ENCODE data around the gene DUSP5.
A peak's percentile ranks its signal among the peaks of the same experiment; 100 is the strongest.

DUSP5 gene

GRCh38 chr10:110483633-110484032, 14.1 kb upstream of the DUSP5 start:
- DNase-seq: no peak

- DNase-seq: no peak
Measured at GRCh38 chr10:110485541-110485940, 12.2 kb upstream of the DUSP5 start.

- no peak for DNase-seq
Measured at GRCh38 chr10:110486680-110487410, 10.9 kb upstream of the DUSP5 start.

GRCh38 chr10:110487411-110488331, 10.0 kb upstream of the DUSP5 start:
- DNase-seq: no peak

GRCh38 chr10:110488332-110488681, 9.4 kb upstream of the DUSP5 start:
- no peak for DNase-seq

GRCh38 chr10:110488940-110489339, 8.8 kb upstream of the DUSP5 start:
- DNase-seq: no peak

- DNase-seq: no peak
Measured at GRCh38 chr10:110490640-110491039, 7.1 kb upstream of the DUSP5 start.

GRCh38 chr10:110491346-110491745, 6.4 kb upstream of the DUSP5 start:
- no peak for DNase-seq

GRCh38 chr10:110492069-110492822, 5.5 kb upstream of the DUSP5 start:
- DNase-seq: no peak

- no peak for DNase-seq
Measured at GRCh38 chr10:110493832-110494426, 3.8 kb upstream of the DUSP5 start.

- DNase-seq: no peak
Measured at GRCh38 chr10:110494532-110494931, 3.2 kb upstream of the DUSP5 start.

GRCh38 chr10:110495731-110496552, 1.8 kb upstream of the DUSP5 start:
- peak; percentile 83 for DNase-seq

- DNase-seq: no peak
Measured at GRCh38 chr10:110496553-110497437, 912 bp upstream of the DUSP5 start.

GRCh38 chr10:110498087-110498981, 627 bp downstream of the DUSP5 start:
- DNase-seq: peak; percentile 69

- DNase-seq: peak; percentile 51
Measured at GRCh38 chr10:110498982-110499795, 1.5 kb downstream of the DUSP5 start.

GRCh38 chr10:110499796-110500514, 2.2 kb downstream of the DUSP5 start:
- DNase-seq: no peak

- no peak for DNase-seq
Measured at GRCh38 chr10:110500515-110500905, 2.8 kb downstream of the DUSP5 start.

All from stimulated activated CD4-positive, alpha-beta T cell treated with anti-CD3 and anti-CD28 coated beads, Interleukin-15, amount 100 ng/mL, for 24 hours (primary cell).